Tibial nerve (tissue), 4 donors: ENCODE data around the gene EYA2. TPM values are rescaled to one million over a fixed set of nuclear protein-coding genes. Genes with fewer than 3 reads are reported as not detected.

ENCODE experiments used
- DNase-seq, 2 donors: peaks; one replicate each; pipeline ENCODE4 v3.0.0-alpha.2; 2019; ENCODE audit warnings: low spot score in 2 of 2
- H3K27ac ChIP-seq, 4 donors: fragments of 200-600 bp; sonication (generic) in 3 of 4; one replicate each; pipeline ENCODE4 v1.5.1; 2017 to 2019; ENCODE audit warnings: mild to moderate bottlenecking in 1 of 4
- H3K27me3 ChIP-seq, 2 donors: fragments of 200-600 bp; sonication (generic) in 1 of 2; one replicate each; pipeline versions ENCODE4 v1.5.1 to v1.6.0; 2017 to 2019
- H3K36me3 ChIP-seq, 3 donors: fragments of 200-600 bp; sonication (generic); one replicate each; pipeline ENCODE4 v1.5.1; 2018 to 2019
- H3K4me1 ChIP-seq, 4 donors: fragments of 200-600 bp; sonication (generic) in 3 of 4; one replicate each; pipeline ENCODE4 v1.5.1; 2017 to 2019
- H3K4me3 ChIP-seq, 4 donors: fragments of 200-600 bp; sonication (generic) in 3 of 4; one replicate each; pipeline ENCODE4 v1.5.1; 2017 to 2019; ENCODE audit warnings: mild to moderate bottlenecking in 1 of 4, moderate library complexity in 1 of 4
- H3K9me3 ChIP-seq, 4 donors: fragments of 200-600 bp; sonication (generic) in 3 of 4; one replicate each; pipeline ENCODE4 v1.5.1; 2017 to 2019
- CTCF ChIP-seq, 5 experiments: fragments of 200-600 bp in 3 of 5; fragments of 450-650 bp in 2 of 5; sonication (generic) in 3 of 5; IDR thresholded peaks; one replicate each; pipeline ENCODE4 v1.5.1; 2016 to 2019; ENCODE audit warnings: antibody characterized with exemption in 5 of 5, mild to moderate bottlenecking in 3 of 5, moderate library complexity in 2 of 5
- EP300 ChIP-seq, 2 donors: sonication (generic); formaldehyde crosslinking; IDR thresholded peaks; one replicate each; pipeline ENCODE4 v1.6.1; 2017; ENCODE audit warnings: antibody characterized with exemption in 2 of 2, mild to moderate bottlenecking in 1 of 2
- POLR2A ChIP-seq, 2 donors: fragments of 450-650 bp; IDR thresholded peaks; one replicate each; pipeline ENCODE4 v1.6.1; 2017; ENCODE audit warnings: antibody characterized with exemption in 2 of 2, mild to moderate bottlenecking in 2 of 2, moderate library complexity in 2 of 2
- WGBS, 2 donors: methylation state at CpG; one replicate each; pipeline ENCODE4 v1.1.5; 2018; 5-methylcytosine and 5-hydroxymethylcytosine counted together
- total RNA-seq, 4 donors: library from RNA; depleted of rRNA; stranded (reverse); fragments of >200 nt; gene quantifications; one replicate each; pipeline ENCODE4 v1.1.0, GENCODE V29; 2016

Gene EYA2
- total RNA-seq, 4 donors from 2014 or later, result 13.8 to 25.5 (median 20.2) TPM

- no peaks in the 10 kb centered on the region for H3K4me1 ChIP-seq
- H3K27me3 ChIP-seq, result no peaks in the 10 kb centered on the region
- no peak overlapping the region for H3K4me3 ChIP-seq
- H3K9me3 ChIP-seq, result peaks cover 0 to 37% (median 5%) of the 10 kb centered on the region in 4 donors
- TF ChIP-seq EP300 (IDR thresholded peaks at IDR 0.05) (no peak), POLR2A (IDR thresholded peaks at IDR 0.05) (no peak), CTCF (IDR thresholded peaks at IDR 0.05) (no peak)
- no peak for DNase-seq
- no peak overlapping the region for H3K27ac ChIP-seq
- 91 to 95% methylated on average over 10 of the region's 10 CpGs for WGBS, 2 donors
- H3K36me3 ChIP-seq, result peaks cover 0 to 70% (median 0%) of the 10 kb centered on the region in 3 donors
Observed at GRCh38 chr20:47071646-47072185, 177.1 kb downstream of the EYA2 start.

- Histone ChIP-seq H3K4me3 (no peak overlapping the region), H3K4me1 (no peaks in the 10 kb centered on the region), H3K9me3 (peaks cover 0 to 19% (median 0%) of the 10 kb centered on the region in 4 donors), H3K27me3 (no peaks in the 10 kb centered on the region), H3K27ac (no peak overlapping the region), H3K36me3 (peaks cover 0 to 67% (median 0%) of the 10 kb centered on the region in 3 donors)
- DNase-seq, result no peak
- no peak for TF ChIP-seq EP300 (IDR thresholded peaks at IDR 0.05)
- TF ChIP-seq CTCF (IDR thresholded peaks at IDR 0.05), result no peak
- no peak for TF ChIP-seq POLR2A (IDR thresholded peaks at IDR 0.05)
- 94 to 95% methylated on average over 15 to 16 of the region's 16 CpGs for WGBS, 2 donors
Observed at GRCh38 chr20:47073766-47074475, 179.3 kb downstream of the EYA2 start.

- peaks cover 0 to 18% (median 0%) of the 10 kb centered on the region in 4 donors for H3K9me3 ChIP-seq
- no peak overlapping the region for H3K27ac ChIP-seq
- no peak for DNase-seq
- TF ChIP-seq EP300 (IDR thresholded peaks at IDR 0.05), result no peak
- no peaks in the 10 kb centered on the region for H3K27me3 ChIP-seq
- WGBS, 2 donors, result 82 to 91% methylated on average over 3 of the region's 3 CpGs
- H3K4me3 ChIP-seq, result no peak overlapping the region
- H3K4me1 ChIP-seq, result no peaks in the 10 kb centered on the region
- H3K36me3 ChIP-seq, result peaks cover 0 to 67% (median 0%) of the 10 kb centered on the region in 3 donors
Observed at GRCh38 chr20:47075263-47075662, 180.6 kb downstream of the EYA2 start.

GRCh38 chr20:47079047-47079446 is 184.4 kb downstream of the EYA2 start:
- Histone ChIP-seq H3K9me3 (peaks cover 0 to 18% (median 0%) of the 10 kb centered on the region in 4 donors), H3K27me3 (no peaks in the 10 kb centered on the region), H3K4me1 (no peaks in the 10 kb centered on the region), H3K27ac (no peak overlapping the region), H3K4me3 (no peak overlapping the region), H3K36me3 (peaks cover 0 to 39% (median 0%) of the 10 kb centered on the region in 3 donors)
- TF ChIP-seq POLR2A (IDR thresholded peaks at IDR 0.05), result no peak
- no peak for TF ChIP-seq CTCF (IDR thresholded peaks at IDR 0.05)
- TF ChIP-seq EP300 (IDR thresholded peaks at IDR 0.05), result no peak
- no peak for DNase-seq

GRCh38 chr20:47080365-47080764 is 185.7 kb downstream of the EYA2 start:
- peaks cover 0 to 18% (median 0%) of the 10 kb centered on the region in 4 donors for H3K9me3 ChIP-seq
- TF ChIP-seq POLR2A (IDR thresholded peaks at IDR 0.05) (no peak), CTCF (IDR thresholded peaks at IDR 0.05) (no peak), EP300 (IDR thresholded peaks at IDR 0.05) (no peak)
- no peak overlapping the region for H3K4me3 ChIP-seq
- no peak for DNase-seq
- H3K27me3 ChIP-seq, result no peaks in the 10 kb centered on the region
- no peak overlapping the region for H3K27ac ChIP-seq
- no peaks in the 10 kb centered on the region for H3K4me1 ChIP-seq
- WGBS, 2 donors, result 91 to 93% methylated on average over 1 of the region's 1 CpG
- peaks cover 0 to 26% (median 0%) of the 10 kb centered on the region in 3 donors for H3K36me3 ChIP-seq
